Measurements from ENCODE around the gene ITPK1.
"Not testable (repeated sequence)": the region's sequence is repeated elsewhere in the genome, so short reads cannot be mapped to it uniquely, and the experiment has no call there.

The ITPK1 gene

GRCh38 chr14:93128725-93129459, 13.2 kb upstream of the ITPK1 start:
- no peak for DNase-seq

- no peak for DNase-seq
These were observed 10.4 kb upstream of the ITPK1 start for GRCh38 chr14:93126111-93126510.

- DNase-seq, result no peak
These were observed 7.1 kb upstream of the ITPK1 start for GRCh38 chr14:93122826-93123225.

- no peak for DNase-seq
These were observed 5.5 kb upstream of the ITPK1 start for GRCh38 chr14:93121030-93121834.

GRCh38 chr14:93120517-93120916, 4.8 kb upstream of the ITPK1 start:
- DNase-seq, result no peak

- DNase-seq, result no peak
These were observed 1.0 kb upstream of the ITPK1 start for GRCh38 chr14:93116676-93117200.

GRCh38 chr14:93115069-93115820, 480 bp downstream of the ITPK1 start:
- no peak for DNase-seq

GRCh38 chr14:93114713-93115068, 1.0 kb downstream of the ITPK1 start:
- DNase-seq, result no peak

- DNase-seq, result no peak
These were observed 1.5 kb downstream of the ITPK1 start for GRCh38 chr14:93114068-93114710.

GRCh38 chr14:93113678-93114067, 2.1 kb downstream of the ITPK1 start:
- no peak for DNase-seq

GRCh38 chr14:93112891-93113677, 2.6 kb downstream of the ITPK1 start:
- peak in 1 of 2 experiments; percentile 59 for DNase-seq

- not testable (repeated sequence) for DNase-seq
These were observed 4.2 kb downstream of the ITPK1 start for GRCh38 chr14:93111541-93111940.

- no peak for DNase-seq
These were observed 4.8 kb downstream of the ITPK1 start for GRCh38 chr14:93110856-93111419.

- DNase-seq, result no peak
These were observed 5.9 kb downstream of the ITPK1 start for GRCh38 chr14:93109572-93110481.

- no peak for DNase-seq
These were observed 7.6 kb downstream of the ITPK1 start for GRCh38 chr14:93108105-93108504.

- no peak for DNase-seq
These were observed 8.3 kb downstream of the ITPK1 start for GRCh38 chr14:93107453-93107852.

GRCh38 chr14:93106541-93107156, 9.1 kb downstream of the ITPK1 start:
- no peak for DNase-seq

- not testable (repeated sequence) for DNase-seq
These were observed 9.9 kb downstream of the ITPK1 start for GRCh38 chr14:93105856-93106255.

- no peak for DNase-seq
These were observed 10.4 kb downstream of the ITPK1 start for GRCh38 chr14:93105362-93105761.

- DNase-seq, result no peak
These were observed 10.8 kb downstream of the ITPK1 start for GRCh38 chr14:93104961-93105360.

All from cerebellar nuclear complex (tissue), 1 donor.